Measurements from ENCODE around the gene KARS1. TPM values are rescaled to one million over a fixed set of nuclear protein-coding genes. Genes with fewer than 3 reads are reported as not detected.

KARS1 gene
- total RNA-seq, 4 donors from 2014 or later, result 82.9 to 105 (median 95.4) TPM

DNA sequence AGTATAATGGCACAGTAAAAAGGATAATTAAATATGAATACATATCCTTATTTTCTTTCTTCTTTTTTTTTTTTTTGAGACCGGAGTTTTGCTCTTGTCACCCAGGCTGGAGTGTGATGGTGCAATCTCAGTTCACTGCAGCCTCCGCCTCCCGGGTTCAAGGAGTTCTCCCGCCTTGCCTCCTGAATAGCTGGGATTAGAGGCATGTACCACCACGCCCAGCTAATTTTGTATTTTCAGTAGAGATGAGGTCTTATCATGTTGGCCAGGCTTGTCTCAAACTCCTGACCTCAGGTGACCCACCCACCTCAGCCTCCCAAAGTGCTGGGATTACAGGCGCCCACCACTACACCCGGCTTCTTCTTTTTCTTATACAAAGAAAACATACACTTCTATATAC is 69.3 kb downstream of the KARS1 start:
- Histone ChIP-seq H3K4me1 (no peaks in the 10 kb centered on the region), H3K36me3 (peaks cover 41 to 46% of the 10 kb centered on the region in 2 donors), H3K27me3 (no peaks in the 10 kb centered on the region), H3K9me3 (no peaks in the 10 kb centered on the region), H3K27ac (no peak overlapping the region), H3K4me3 (replicated peaks in 1 of 3) (no peak overlapping the region)
- no peak for DNase-seq
- WGBS, 2 donors, result 94 to 99% methylated on average over 7 of the region's 7 CpGs
- intact Hi-C loops (cut with DNase I), result no loop called here
- TF ChIP-seq, protein P1, sequence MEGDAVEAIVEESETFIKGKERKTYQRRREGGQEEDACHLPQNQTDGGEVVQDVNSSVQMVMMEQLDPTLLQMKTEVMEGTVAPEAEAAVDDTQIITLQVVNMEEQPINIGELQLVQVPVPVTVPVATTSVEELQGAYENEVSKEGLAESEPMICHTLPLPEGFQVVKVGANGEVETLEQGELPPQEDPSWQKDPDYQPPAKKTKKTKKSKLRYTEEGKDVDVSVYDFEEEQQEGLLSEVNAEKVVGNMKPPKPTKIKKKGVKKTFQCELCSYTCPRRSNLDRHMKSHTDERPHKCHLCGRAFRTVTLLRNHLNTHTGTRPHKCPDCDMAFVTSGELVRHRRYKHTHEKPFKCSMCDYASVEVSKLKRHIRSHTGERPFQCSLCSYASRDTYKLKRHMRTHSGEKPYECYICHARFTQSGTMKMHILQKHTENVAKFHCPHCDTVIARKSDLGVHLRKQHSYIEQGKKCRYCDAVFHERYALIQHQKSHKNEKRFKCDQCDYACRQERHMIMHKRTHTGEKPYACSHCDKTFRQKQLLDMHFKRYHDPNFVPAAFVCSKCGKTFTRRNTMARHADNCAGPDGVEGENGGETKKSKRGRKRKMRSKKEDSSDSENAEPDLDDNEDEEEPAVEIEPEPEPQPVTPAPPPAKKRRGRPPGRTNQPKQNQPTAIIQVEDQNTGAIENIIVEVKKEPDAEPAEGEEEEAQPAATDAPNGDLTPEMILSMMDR (IDR thresholded peaks at IDR 0.05), result no peak
- TF ChIP-seq POLR2A (IDR thresholded peaks at IDR 0.05), result no peak

Other genes with a start within 250 kb of the KARS1 start
- 10 to 100 TPM; 50.5 to 77.9 (median 60.7) TPM for gene CFDP1, start 214.2 kb downstream of the KARS1 start, total RNA-seq
- gene TMEM170A, start 183.0 kb downstream of the KARS1 start, total RNA-seq, result 10 to 100 TPM; 27.1 to 41.9 (median 30.7) TPM
- under 1 TPM in 3 of 4 donors, not detected in 1; 0.13 to 0.29 (median 0.22) TPM for gene CHST6, start 152.2 kb downstream of the KARS1 start, total RNA-seq
- under 1 TPM in 1 of 4 donors, not detected in 3; 0.50 TPM for gene CHST5, start 111.6 kb downstream of the KARS1 start, total RNA-seq
- 10 to 100 TPM in 2 of 4 donors, 1 to 10 TPM in 2; 3.6 to 22.2 (median 10.9) TPM for gene TMEM231, start 91.4 kb downstream of the KARS1 start, total RNA-seq
- 100 to 1,000 TPM in 2 of 4 donors, 10 to 100 TPM in 2; 75.3 to 223 (median 122) TPM for gene GABARAPL2, start 81.3 kb downstream of the KARS1 start, total RNA-seq
- gene ADAT1, start 24.4 kb downstream of the KARS1 start, total RNA-seq, result 10 to 100 TPM; 36.8 to 72.3 (median 50.7) TPM
- 100 to 1,000 TPM in 3 of 4 donors, 10 to 100 TPM in 1; 96.4 to 115 (median 106) TPM for gene TERF2IP, start 108 bp upstream of the KARS1 start, total RNA-seq
- not detected for gene CPHXL2, start 29.3 kb upstream of the KARS1 start, total RNA-seq
- not detected for gene DUXB, start 53.8 kb upstream of the KARS1 start, total RNA-seq
- gene CPHXL, start 78.8 kb upstream of the KARS1 start, total RNA-seq, result not detected